ENCODE measurements around the gene LYVE1.

LYVE1 gene

GRCh38 chr11:10533323-10533722 is 35.1 kb downstream of the LYVE1 start:
- H3K36me3 Mint-ChIP-seq (ENCODE audit: low read depth) = peaks cover 12% of the 10 kb centered on the region
- no peak overlapping the region for H3K4me3 Mint-ChIP-seq
- H3K4me1 Mint-ChIP-seq (ENCODE audit: low read depth) = peaks cover 9% of the 10 kb centered on the region
- H3K27me3 Mint-ChIP-seq (ENCODE audit: low read depth) = no peaks in the 10 kb centered on the region
- H3K9me3 Mint-ChIP-seq = no peaks in the 10 kb centered on the region
- no peak overlapping the region for H3K27ac Mint-ChIP-seq

- no peak overlapping the region for H3K27ac Mint-ChIP-seq
- H3K27me3 Mint-ChIP-seq (ENCODE audit: low read depth) = no peaks in the 10 kb centered on the region
- no peak overlapping the region for H3K4me3 Mint-ChIP-seq
- no peaks in the 10 kb centered on the region for H3K9me3 Mint-ChIP-seq
- H3K36me3 Mint-ChIP-seq (ENCODE audit: low read depth) = peaks cover 13% of the 10 kb centered on the region
- peaks cover 11% of the 10 kb centered on the region for H3K4me1 Mint-ChIP-seq (ENCODE audit: low read depth)
Observed at GRCh38 chr11:10532526-10532925, 35.9 kb downstream of the LYVE1 start.

DNA sequence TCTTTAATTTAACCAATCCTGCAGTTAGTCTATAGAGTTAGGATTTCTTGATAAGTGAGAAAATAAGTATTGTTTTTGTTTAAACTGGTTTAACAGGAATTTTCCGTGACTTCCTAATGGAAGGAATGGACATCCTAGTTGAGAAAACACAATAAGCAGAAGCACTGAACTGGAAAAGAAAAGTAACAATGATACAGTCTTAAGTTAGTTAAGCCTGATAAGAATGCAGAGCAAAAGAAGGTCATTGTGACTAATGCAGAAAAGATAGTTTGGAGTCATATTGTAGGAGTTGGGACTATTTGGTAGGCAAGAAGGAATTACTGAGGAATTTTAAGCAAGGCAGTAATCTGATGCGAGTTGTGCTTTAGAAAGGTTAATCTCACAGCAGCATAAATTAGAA is 39.2 kb downstream of the LYVE1 start:
- H3K4me1 Mint-ChIP-seq (ENCODE audit: low read depth) = peaks cover 14% of the 10 kb centered on the region
- peaks cover 24% of the 10 kb centered on the region for H3K36me3 Mint-ChIP-seq (ENCODE audit: low read depth)
- H3K27ac Mint-ChIP-seq = no peak overlapping the region
- no peak overlapping the region for H3K4me3 Mint-ChIP-seq
- H3K27me3 Mint-ChIP-seq (ENCODE audit: low read depth) = no peaks in the 10 kb centered on the region
- H3K9me3 Mint-ChIP-seq = no peaks in the 10 kb centered on the region

DNA sequence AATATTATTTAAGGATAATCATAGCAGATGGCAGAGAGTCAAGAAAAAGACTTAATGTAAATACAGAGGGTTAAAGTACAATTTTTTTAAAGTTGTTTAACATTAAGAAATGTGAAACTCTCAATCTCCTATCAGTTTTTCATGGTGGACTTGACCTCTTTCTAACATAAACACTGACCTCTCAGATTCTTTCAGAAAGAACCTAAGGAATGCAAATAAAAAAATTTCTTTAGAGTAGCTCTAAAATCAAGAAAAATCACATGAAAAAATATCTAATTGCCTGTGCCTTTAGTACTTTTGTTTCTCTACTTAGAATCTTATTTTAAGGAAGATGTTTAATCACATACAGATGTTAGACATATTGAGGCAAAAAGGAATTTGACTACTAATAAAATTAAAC is 40.3 kb downstream of the LYVE1 start:
- Mint-ChIP-seq H3K27me3 (ENCODE audit: low read depth) (no peaks in the 10 kb centered on the region), H3K4me1 (ENCODE audit: low read depth) (peaks cover 14% of the 10 kb centered on the region), H3K36me3 (ENCODE audit: low read depth) (peaks cover 22% of the 10 kb centered on the region), H3K27ac (no peak overlapping the region), H3K9me3 (no peaks in the 10 kb centered on the region), H3K4me3 (no peak overlapping the region)

GRCh38 chr11:10526974-10527918 is 41.2 kb downstream of the LYVE1 start:
- peak overlapping the region; percentile 0 for H3K4me3 Mint-ChIP-seq
- no peaks in the 10 kb centered on the region for H3K9me3 Mint-ChIP-seq
- peaks cover 20% of the 10 kb centered on the region for H3K36me3 Mint-ChIP-seq (ENCODE audit: low read depth)
- H3K4me1 Mint-ChIP-seq (ENCODE audit: low read depth) = peaks cover 14% of the 10 kb centered on the region
- H3K27me3 Mint-ChIP-seq (ENCODE audit: low read depth) = no peaks in the 10 kb centered on the region
- H3K27ac Mint-ChIP-seq = no peak overlapping the region

DNA sequence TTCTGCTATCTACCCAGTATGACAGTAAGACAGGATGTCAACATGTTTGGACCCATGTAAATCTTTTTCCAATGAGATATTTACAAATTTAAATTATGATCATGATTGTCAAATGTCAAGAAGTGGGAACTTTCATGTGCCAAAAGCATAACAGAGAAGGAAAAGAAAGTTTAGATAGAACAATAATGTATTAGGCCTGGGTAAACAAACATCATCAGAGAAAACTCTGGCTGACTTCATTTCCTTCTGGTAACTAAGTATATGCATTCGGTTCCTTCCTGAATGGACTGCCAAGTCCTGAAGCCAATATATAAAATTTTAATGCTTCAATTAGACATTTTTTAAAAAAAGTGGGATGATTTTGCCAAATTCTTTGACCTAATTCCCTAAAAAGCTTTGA is 44.0 kb downstream of the LYVE1 start:
- no peak overlapping the region for H3K4me3 Mint-ChIP-seq
- H3K27ac Mint-ChIP-seq = no peak overlapping the region
- H3K27me3 Mint-ChIP-seq (ENCODE audit: low read depth) = no peaks in the 10 kb centered on the region
- peaks cover 14% of the 10 kb centered on the region for H3K4me1 Mint-ChIP-seq (ENCODE audit: low read depth)
- H3K9me3 Mint-ChIP-seq = no peaks in the 10 kb centered on the region
- H3K36me3 Mint-ChIP-seq (ENCODE audit: low read depth) = peaks cover 17% of the 10 kb centered on the region

- Mint-ChIP-seq H3K4me3 (no peak overlapping the region), H3K27me3 (ENCODE audit: low read depth) (no peaks in the 10 kb centered on the region), H3K4me1 (ENCODE audit: low read depth) (peaks cover 14% of the 10 kb centered on the region), H3K36me3 (ENCODE audit: low read depth) (peaks cover 14% of the 10 kb centered on the region), H3K27ac (no peak overlapping the region), H3K9me3 (no peaks in the 10 kb centered on the region)
Observed at GRCh38 chr11:10522921-10523320, 45.5 kb downstream of the LYVE1 start.

DNA sequence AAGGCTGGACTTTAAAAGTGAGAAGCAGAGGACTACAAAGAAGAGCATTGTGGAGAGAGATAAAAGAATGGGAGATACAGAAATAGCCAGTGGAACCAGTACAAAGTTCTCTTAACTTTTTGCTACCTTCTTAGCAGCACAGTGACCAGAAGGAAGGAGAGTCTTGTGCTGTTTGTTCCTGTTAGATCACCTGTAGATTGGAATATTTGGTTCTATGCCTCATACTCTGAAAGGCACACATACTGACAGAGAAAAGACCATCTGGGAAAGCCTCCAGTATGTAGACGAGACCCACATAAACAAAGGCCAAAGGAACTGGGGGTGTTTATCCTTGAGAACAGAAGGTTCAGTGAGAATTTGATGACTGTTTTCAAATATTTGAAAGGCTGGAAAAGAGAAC is 46.2 kb downstream of the LYVE1 start:
- no peak overlapping the region for H3K27ac Mint-ChIP-seq
- H3K36me3 Mint-ChIP-seq (ENCODE audit: low read depth) = peaks cover 10% of the 10 kb centered on the region
- H3K4me1 Mint-ChIP-seq (ENCODE audit: low read depth) = peaks cover 9% of the 10 kb centered on the region
- no peaks in the 10 kb centered on the region for H3K27me3 Mint-ChIP-seq (ENCODE audit: low read depth)
- no peaks in the 10 kb centered on the region for H3K9me3 Mint-ChIP-seq
- H3K4me3 Mint-ChIP-seq = no peak overlapping the region

GRCh38 chr11:10520562-10520961 is 47.9 kb downstream of the LYVE1 start:
- H3K4me1 Mint-ChIP-seq (ENCODE audit: low read depth) = no peaks in the 10 kb centered on the region
- no peak overlapping the region for H3K27ac Mint-ChIP-seq
- H3K36me3 Mint-ChIP-seq (ENCODE audit: low read depth) = peaks cover 8% of the 10 kb centered on the region
- no peak overlapping the region for H3K4me3 Mint-ChIP-seq
- no peaks in the 10 kb centered on the region for H3K27me3 Mint-ChIP-seq (ENCODE audit: low read depth)
- H3K9me3 Mint-ChIP-seq = no peaks in the 10 kb centered on the region

GRCh38 chr11:10519630-10520029 is 48.8 kb downstream of the LYVE1 start:
- Mint-ChIP-seq H3K27ac (no peak overlapping the region), H3K9me3 (no peaks in the 10 kb centered on the region), H3K27me3 (ENCODE audit: low read depth) (no peaks in the 10 kb centered on the region), H3K36me3 (ENCODE audit: low read depth) (peaks cover 8% of the 10 kb centered on the region), H3K4me3 (no peak overlapping the region), H3K4me1 (ENCODE audit: low read depth) (no peaks in the 10 kb centered on the region)

DNA sequence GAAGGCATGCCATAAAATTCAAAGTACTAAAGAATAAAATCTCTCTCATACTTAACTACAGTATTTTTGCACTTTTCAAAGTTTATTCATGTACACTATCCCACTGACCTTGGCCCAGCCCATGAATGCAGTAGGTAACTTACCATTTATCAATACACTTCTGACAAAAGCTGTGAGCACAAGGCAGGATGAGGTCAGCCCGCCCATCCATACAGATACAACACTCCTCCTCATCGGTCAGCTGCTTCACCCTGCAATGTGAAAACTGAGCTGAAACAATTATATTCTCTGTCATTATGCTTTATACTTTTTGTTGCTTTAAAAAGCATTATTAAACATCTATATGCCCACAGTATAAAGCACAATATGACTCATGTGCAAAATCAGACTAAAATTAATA is 49.6 kb downstream of the LYVE1 start:
- no peaks in the 10 kb centered on the region for H3K27me3 Mint-ChIP-seq (ENCODE audit: low read depth)
- H3K9me3 Mint-ChIP-seq = no peaks in the 10 kb centered on the region
- no peak overlapping the region for H3K4me3 Mint-ChIP-seq
- no peak overlapping the region for H3K27ac Mint-ChIP-seq
- H3K4me1 Mint-ChIP-seq (ENCODE audit: low read depth) = no peaks in the 10 kb centered on the region
- peaks cover 11% of the 10 kb centered on the region for H3K36me3 Mint-ChIP-seq (ENCODE audit: low read depth)

GRCh38 chr11:10518123-10518522 is 50.3 kb downstream of the LYVE1 start:
- Mint-ChIP-seq H3K36me3 (ENCODE audit: low read depth) (peaks cover 9% of the 10 kb centered on the region), H3K27me3 (ENCODE audit: low read depth) (no peaks in the 10 kb centered on the region), H3K4me1 (ENCODE audit: low read depth) (no peaks in the 10 kb centered on the region), H3K4me3 (no peak overlapping the region), H3K27ac (no peak overlapping the region), H3K9me3 (no peaks in the 10 kb centered on the region)

DNA sequence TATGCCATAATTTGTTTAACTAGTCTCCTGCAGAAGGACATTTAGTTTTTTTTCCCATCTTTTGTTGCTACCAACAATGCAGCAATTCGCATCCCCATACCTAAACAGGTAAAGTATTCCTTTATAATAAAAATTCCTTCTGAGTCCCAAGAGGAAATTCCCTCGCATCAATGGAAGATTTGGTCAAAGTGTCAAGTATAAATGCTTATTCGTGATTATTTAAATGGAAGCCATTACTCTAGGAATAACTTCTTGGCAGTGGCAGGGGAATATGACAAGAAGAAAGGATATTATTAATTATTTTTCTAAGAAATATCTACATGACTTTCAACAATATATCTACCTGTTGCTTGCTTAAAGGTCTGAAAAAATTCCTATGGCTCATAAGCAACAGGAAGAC is 53.0 kb downstream of the LYVE1 start:
- no peaks in the 10 kb centered on the region for H3K4me1 Mint-ChIP-seq (ENCODE audit: low read depth)
- no peaks in the 10 kb centered on the region for H3K27me3 Mint-ChIP-seq (ENCODE audit: low read depth)
- no peak overlapping the region for H3K27ac Mint-ChIP-seq
- no peaks in the 10 kb centered on the region for H3K9me3 Mint-ChIP-seq
- no peak overlapping the region for H3K4me3 Mint-ChIP-seq
- H3K36me3 Mint-ChIP-seq (ENCODE audit: low read depth) = peaks cover 11% of the 10 kb centered on the region

DNA sequence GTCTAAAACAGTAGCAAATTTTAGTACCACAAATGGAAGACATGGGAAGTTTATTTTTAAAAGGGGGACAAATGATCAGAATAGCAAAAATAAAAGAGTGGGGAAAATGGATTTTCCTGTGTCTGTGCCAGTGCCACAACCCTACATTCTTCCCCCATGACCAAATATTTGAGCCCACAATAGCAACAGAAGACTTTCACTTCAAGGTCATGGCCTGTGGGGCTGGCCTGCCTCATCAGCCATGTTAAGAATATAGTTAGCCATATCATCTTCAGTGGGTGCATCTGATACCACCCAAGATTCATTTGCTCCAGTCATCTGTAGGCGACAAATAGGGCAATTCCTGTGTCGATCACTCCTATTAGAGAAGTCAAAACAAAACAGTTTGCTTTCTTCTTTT is 53.8 kb downstream of the LYVE1 start:
- H3K36me3 Mint-ChIP-seq (ENCODE audit: low read depth) = peaks cover 11% of the 10 kb centered on the region

GRCh38 chr11:10514202-10514601 is 54.3 kb downstream of the LYVE1 start:
- Mint-ChIP-seq H3K27me3 (ENCODE audit: low read depth) (no peaks in the 10 kb centered on the region), H3K27ac (no peak overlapping the region), H3K4me1 (ENCODE audit: low read depth) (no peaks in the 10 kb centered on the region), H3K4me3 (no peak overlapping the region), H3K9me3 (no peaks in the 10 kb centered on the region), H3K36me3 (ENCODE audit: low read depth) (peaks cover 11% of the 10 kb centered on the region)

More for the DNA sequence above, 53.8 kb downstream of the LYVE1 start:
- H3K27me3 Mint-ChIP-seq (ENCODE audit: low read depth) = no peaks in the 10 kb centered on the region
- no peak overlapping the region for H3K4me3 Mint-ChIP-seq
- H3K4me1 Mint-ChIP-seq (ENCODE audit: low read depth) = no peaks in the 10 kb centered on the region
- H3K9me3 Mint-ChIP-seq = no peaks in the 10 kb centered on the region
- H3K27ac Mint-ChIP-seq = no peak overlapping the region
